PC-3 (cell line): ENCODE results near the gene FANCC. TPM values are rescaled to one million over a fixed set of nuclear protein-coding genes. Genes with fewer than 3 reads are reported as not detected.

Experiments
- ATAC-seq: fragments of 200-7000 bp; cut with Tn5 transposase; 2 replicates; pipeline ENCODE4 v1.9.1; 2020; ENCODE audit warnings: mild to moderate bottlenecking, moderate library complexity
- BruUV-seq: library from RNA; stranded (reverse); fragments of 400-500 nt; replicated peaks from 2 replicates; lab custom pipeline; 2021; lab: Mats Ljungman, UMichigan
- CTCF ChIA-PET: fragments of 300-600 bp; sonication (Branson Sonifier 250); formaldehyde crosslinking; loops from one replicate; lab custom pipeline; 2022; ENCODE audit warnings: antibody characterized with exemption; lab: Charles Lee
- POLR2A ChIA-PET: fragments of 300-600 bp; sonication (Branson Sonifier 250); formaldehyde crosslinking; loops from one replicate; lab custom pipeline; 2022; ENCODE audit warnings: antibody characterized with exemption; ENCODE audit not compliant: unreplicated experiment; lab: Charles Lee
- DNase-seq: peaks from one replicate; pipeline ENCODE4 v3.0.0-alpha.2; 2015
- H2AFZ ChIP-seq: fragments of 300-600 bp; sonication (generic); 2 replicates; pipeline ENCODE4 v1.6.0; 2016; ENCODE audit warnings: antibody characterized with exemption, low read length
- H3F3A ChIP-seq: fragments of 300-600 bp; sonication (generic); one replicate; pipeline ENCODE4 v1.6.0; 2017; ENCODE audit warnings: antibody characterized with exemption, low read length, control low read depth, mild to moderate bottlenecking; ENCODE audit not compliant: unreplicated experiment
- H3K27ac ChIP-seq: fragments of 300-600 bp; sonication (generic); 2 replicates; pipeline ENCODE4 v1.5.1; 2016; ENCODE audit warnings: mild to moderate bottlenecking, low read length
- H3K27me3 ChIP-seq: fragments of 300-600 bp; sonication (generic); 2 replicates; pipeline ENCODE4 v1.6.1; 2016; ENCODE audit warnings: low read length, mixed read lengths
- H3K36me3 ChIP-seq: fragments of 300-600 bp; sonication (generic); 2 replicates; pipeline ENCODE4 v1.6.1; 2016; ENCODE audit warnings: low read depth, mixed run types, low read length, mixed read lengths
- H3K4me1 ChIP-seq: fragments of 300-600 bp; sonication (generic); 2 replicates; pipeline ENCODE4 v1.5.1; 2016; ENCODE audit warnings: low read length; ENCODE audit not compliant: insufficient read depth
- H3K4me2 ChIP-seq: fragments of 300-600 bp; sonication (generic); 2 replicates; pipeline ENCODE4 v1.6.0; 2016; ENCODE audit warnings: low read length
- H3K4me3 ChIP-seq: fragments of 300-600 bp; sonication (generic); 2 replicates; pipeline ENCODE4 v1.5.1; 2016; ENCODE audit warnings: mild to moderate bottlenecking, low read length, mixed read lengths
- H3K79me2 ChIP-seq: fragments of 300-600 bp; sonication (generic); 2 replicates; pipeline ENCODE4 v1.6.1; 2017; ENCODE audit warnings: low read length, mixed read lengths
- H3K9ac ChIP-seq: fragments of 300-600 bp; sonication (generic); 2 replicates; pipeline ENCODE4 v1.6.0; 2016; ENCODE audit warnings: mild to moderate bottlenecking, low read length
- H3K9me2 ChIP-seq: fragments of 300-600 bp; sonication (generic); replicated peaks from 2 replicates; pipeline ENCODE4 v1.6.1; 2016; ENCODE audit warnings: mixed run types, low read length, mixed read lengths
- H3K9me3 ChIP-seq: fragments of 300-600 bp; sonication (generic); 2 replicates; pipeline ENCODE4 v1.6.1; 2016; ENCODE audit warnings: low read length, mixed read lengths
- H4K20me1 ChIP-seq: fragments of 300-600 bp; sonication (generic); 2 replicates; pipeline ENCODE4 v1.6.1; 2016; ENCODE audit warnings: low read length, mixed read lengths
- EZH2 ChIP-seq: fragments of 300-600 bp; sonication (generic); IDR thresholded peaks from one replicate; pipeline ENCODE4 v1.6.1; 2017; ENCODE audit warnings: antibody characterized with exemption, mild to moderate bottlenecking, low read length; ENCODE audit not compliant: unreplicated experiment
- EZH2phosphoT487 ChIP-seq: fragments of 300-600 bp; sonication (generic); IDR thresholded peaks from 2 replicates; pipeline ENCODE4 v1.6.1; 2018; ENCODE audit warnings: mild to moderate bottlenecking, antibody characterized with exemption, low read length, borderline replicate concordance
- intact Hi-C: fragments of 100-400 bp; cut with micrococcal nuclease; formaldehyde crosslinking; loops from 2 replicates; pipeline ENCODE4 v1.9.0; 2023
- total RNA-seq: library from RNA; depleted of rRNA; stranded (reverse); fragments of >200 nt; gene quantifications from 2 replicates; pipeline ENCODE4 v1.2.3, GENCODE V29; 2014
- TF ChIP-seq, protein P1 (sequence below): fragments of 300-600 bp; sonication (generic); conservative IDR thresholded peaks from 2 replicates; pipeline ENCODE4 v1.5.1; 2017; ENCODE audit warnings: antibody characterized with exemption, low read depth, mild to moderate bottlenecking, low read length

FANCC gene
- total RNA-seq, 1 experiment from 2014 or later: 6.9 TPM

- TF ChIP-seq, protein P1, sequence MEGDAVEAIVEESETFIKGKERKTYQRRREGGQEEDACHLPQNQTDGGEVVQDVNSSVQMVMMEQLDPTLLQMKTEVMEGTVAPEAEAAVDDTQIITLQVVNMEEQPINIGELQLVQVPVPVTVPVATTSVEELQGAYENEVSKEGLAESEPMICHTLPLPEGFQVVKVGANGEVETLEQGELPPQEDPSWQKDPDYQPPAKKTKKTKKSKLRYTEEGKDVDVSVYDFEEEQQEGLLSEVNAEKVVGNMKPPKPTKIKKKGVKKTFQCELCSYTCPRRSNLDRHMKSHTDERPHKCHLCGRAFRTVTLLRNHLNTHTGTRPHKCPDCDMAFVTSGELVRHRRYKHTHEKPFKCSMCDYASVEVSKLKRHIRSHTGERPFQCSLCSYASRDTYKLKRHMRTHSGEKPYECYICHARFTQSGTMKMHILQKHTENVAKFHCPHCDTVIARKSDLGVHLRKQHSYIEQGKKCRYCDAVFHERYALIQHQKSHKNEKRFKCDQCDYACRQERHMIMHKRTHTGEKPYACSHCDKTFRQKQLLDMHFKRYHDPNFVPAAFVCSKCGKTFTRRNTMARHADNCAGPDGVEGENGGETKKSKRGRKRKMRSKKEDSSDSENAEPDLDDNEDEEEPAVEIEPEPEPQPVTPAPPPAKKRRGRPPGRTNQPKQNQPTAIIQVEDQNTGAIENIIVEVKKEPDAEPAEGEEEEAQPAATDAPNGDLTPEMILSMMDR: no peak
- TF ChIP-seq EZH2: no peak
- no peak for TF ChIP-seq EZH2phosphoT487
- POLR2A ChIA-PET: no interaction called here
- BruUV-seq: no TSS peak
- no peak overlapping the region for H3K27ac ChIP-seq
- H3K4me1 ChIP-seq: no peaks in the 10 kb centered on the region
- DNase-seq: no peak
- no peaks in the 10 kb centered on the region for H3K27me3 ChIP-seq
- ATAC-seq: no peak
- no peak overlapping the region for H2AFZ ChIP-seq
- no peak overlapping the region for H3K9ac ChIP-seq
- no peaks in the 10 kb centered on the region for H3F3A ChIP-seq
- no peaks in the 10 kb centered on the region for H3K9me2 ChIP-seq
- no peaks in the 10 kb centered on the region for H3K9me3 ChIP-seq
- H4K20me1 ChIP-seq: no peaks in the 10 kb centered on the region
- H3K4me3 ChIP-seq: no peak overlapping the region
- H3K36me3 ChIP-seq: peaks cover 8% of the 10 kb centered on the region; the same call in 1 of the 2 replicates
- no peak overlapping the region for H3K4me2 ChIP-seq
- CTCF ChIA-PET: no interaction called here
- peaks cover 55% of the 10 kb centered on the region for H3K79me2 ChIP-seq
- intact Hi-C loops: loop anchor here (5.0 kb wide), 1 partner anchor 288 kb away; no protein-coding TSS in a partner anchor
These were observed 246.9 kb downstream of the FANCC start for GRCh38 chr9:95070549-95071021.

DNA sequence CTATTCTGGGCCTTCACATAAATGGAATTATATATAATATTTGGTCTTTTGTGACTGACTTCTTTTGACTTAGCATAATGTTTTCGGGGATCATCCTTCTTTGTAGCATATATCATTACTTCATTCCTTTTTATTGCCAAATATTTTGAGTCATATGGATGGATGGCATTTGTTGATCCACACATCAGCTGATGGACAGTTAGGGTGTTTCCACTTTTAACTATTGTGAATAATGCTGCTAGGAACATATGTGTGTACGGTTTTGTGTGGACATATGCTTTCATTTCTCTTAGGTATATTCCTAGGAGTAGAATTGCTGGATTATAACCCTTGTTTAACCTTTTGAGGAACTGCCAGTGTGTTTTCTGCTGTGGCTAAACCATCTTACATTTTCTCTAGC is 249.6 kb downstream of the FANCC start:
- peaks cover 62% of the 10 kb centered on the region for H3K79me2 ChIP-seq
- no peaks in the 10 kb centered on the region for H3K9me3 ChIP-seq
- DNase-seq (no peak), ATAC-seq (no peak)
- H3K27me3 ChIP-seq: no peaks in the 10 kb centered on the region
- no TSS peak for BruUV-seq
- H3K4me3 ChIP-seq: no peak overlapping the region
- no peak overlapping the region for H3K4me2 ChIP-seq
- H3F3A ChIP-seq: no peaks in the 10 kb centered on the region
- POLR2A ChIA-PET: no interaction called here
- TF ChIP-seq, protein P1: no peak
- TF ChIP-seq EZH2: no peak
- no peak for TF ChIP-seq EZH2phosphoT487
- CTCF ChIA-PET: no interaction called here
- H4K20me1 ChIP-seq: no peaks in the 10 kb centered on the region
- no peak overlapping the region for H3K9ac ChIP-seq
- H3K36me3 ChIP-seq: peaks cover 8% of the 10 kb centered on the region; the same call in 1 of the 2 replicates
- H3K9me2 ChIP-seq: no peaks in the 10 kb centered on the region
- H2AFZ ChIP-seq: no peak overlapping the region
- no peaks in the 10 kb centered on the region for H3K4me1 ChIP-seq
- intact Hi-C loops: no loop called here
- no peak overlapping the region for H3K27ac ChIP-seq

GRCh38 chr9:95067057-95067456 is 250.5 kb downstream of the FANCC start:
- TF ChIP-seq, protein P1: no peak
- TF ChIP-seq EZH2phosphoT487 (no peak), EZH2 (no peak)
- Histone ChIP-seq H3K27me3 (no peaks in the 10 kb centered on the region), H2AFZ (no peak overlapping the region), H3K4me1 (no peaks in the 10 kb centered on the region), H3K36me3 (peaks cover 13% of the 10 kb centered on the region), H3K4me2 (no peak overlapping the region), H3K9me3 (no peaks in the 10 kb centered on the region), H3K27ac (no peak overlapping the region), H3F3A (no peaks in the 10 kb centered on the region), H4K20me1 (no peaks in the 10 kb centered on the region), H3K79me2 (peaks cover 56% of the 10 kb centered on the region), H3K9me2 (no peaks in the 10 kb centered on the region), H3K9ac (no peak overlapping the region), H3K4me3 (no peak overlapping the region)
- ATAC-seq (no peak), DNase-seq (no peak)
- intact Hi-C loops: no loop called here
- BruUV-seq: no TSS peak
- CTCF ChIA-PET: no interaction called here
- POLR2A ChIA-PET: interaction anchor here (0.6 kb wide), 1 partner anchor 44 kb away, joined by 3 read pairs; no protein-coding TSS in a partner anchor
